Panc1 (cell line): Measurements from ENCODE around the gene HMX1. TPM values are rescaled to one million over a fixed set of nuclear protein-coding genes. Genes with fewer than 3 reads are reported as not detected.

Experiments used
- ATAC-seq: fragments of 200-7000 bp; cut with Tn5 transposase; 2 replicates; pipeline ENCODE4 v1.9.1; 2020; ENCODE audit warnings: mild to moderate bottlenecking, moderate library complexity
- BruUV-seq: library from RNA; stranded (reverse); fragments of 400-500 nt; replicated peaks from 2 replicates; lab custom pipeline; 2021; lab: Mats Ljungman, UMichigan
- CTCF ChIA-PET: fragments of 300-600 bp; sonication (Branson Sonifier 250); formaldehyde crosslinking; loops from one replicate; lab custom pipeline; 2022; ENCODE audit warnings: antibody characterized with exemption; lab: Charles Lee
- POLR2A ChIA-PET: fragments of 300-600 bp; sonication (Branson Sonifier 250); formaldehyde crosslinking; loops from one replicate; lab custom pipeline; 2022; ENCODE audit warnings: antibody characterized with exemption; lab: Charles Lee
- DNase-seq: peaks from one replicate; pipeline ENCODE4 v3.0.0-alpha.2; 2010; ENCODE audit warnings: low read depth, low spot score
- H3K27ac ChIP-seq: 2 replicates; pipeline ENCODE4 v1.5.1; 2011; ENCODE audit warnings: mild to moderate bottlenecking, low read length, inconsistent platforms
- H3K27me3 ChIP-seq: fragments of 200-500 bp; sonication (Bioruptor generic); 2 replicates; pipeline ENCODE4 v1.6.0; 2014; ENCODE audit warnings: low read length, inconsistent platforms; ENCODE audit not compliant: control insufficient read depth, insufficient read depth
- H3K36me3 ChIP-seq: fragments of 200-500 bp; sonication (Bioruptor generic); 2 replicates; pipeline ENCODE4 v1.5.1; 2014; ENCODE audit warnings: inconsistent platforms, mild to moderate bottlenecking, low read length, moderate library complexity; ENCODE audit not compliant: control insufficient read depth, insufficient read depth
- H3K4me1 ChIP-seq: 2 replicates; pipeline ENCODE4 v1.5.1; 2011; ENCODE audit warnings: inconsistent platforms, mild to moderate bottlenecking, low read length, moderate library complexity; ENCODE audit not compliant: control insufficient read depth, insufficient read depth
- H3K4me3 ChIP-seq, 2 experiments: 2 replicates each; pipeline ENCODE4 v1.5.1; 2011 to 2012; ENCODE audit warnings: low read depth in 2 of 2, low read length in 2 of 2, mild to moderate bottlenecking in 2 of 2, inconsistent platforms in 1 of 2, moderate library complexity in 1 of 2
- H3K9me3 ChIP-seq: fragments of 200-500 bp; sonication (Bioruptor generic); 2 replicates; pipeline ENCODE4 v1.5.1; 2014; ENCODE audit warnings: low read depth, mild to moderate bottlenecking, inconsistent platforms, low read length, moderate library complexity; ENCODE audit not compliant: control insufficient read depth, insufficient read depth
- CTCF ChIP-seq: fragments of 450-650 bp; IDR thresholded peaks from 2 replicates; pipeline ENCODE4 v1.5.1; 2017; ENCODE audit warnings: mild to moderate bottlenecking
- POLR2AphosphoS5 ChIP-seq: IDR thresholded peaks from 2 replicates; pipeline ENCODE4 v1.6.1; 2012; ENCODE audit warnings: mild to moderate bottlenecking, low read depth, low read length, moderate library complexity
- REST ChIP-seq, 2 experiments: IDR thresholded peaks; 2 replicates each; pipeline ENCODE4 v1.6.1; 2011 to 2012; ENCODE audit warnings: low read depth in 2 of 2, control low read depth in 1 of 2, low read length in 1 of 2, mild to moderate bottlenecking in 1 of 2, moderate library complexity in 1 of 2; ENCODE audit not compliant: insufficient read depth in 1 of 2
- SIN3A ChIP-seq: IDR thresholded peaks from 2 replicates; pipeline ENCODE4 v1.6.1; 2012; ENCODE audit warnings: low read depth, mild to moderate bottlenecking, low read length, moderate library complexity, borderline replicate concordance; ENCODE audit not compliant: insufficient read depth
- TCF7L2 ChIP-seq: IDR thresholded peaks from 2 replicates; pipeline ENCODE4 v1.6.1; 2011; ENCODE audit warnings: mild to moderate bottlenecking, low read depth, low read length, inconsistent platforms
- in situ Hi-C: cut with HindIII; loops from 2 replicates; pipeline ENCODE4 v1.10.0; 2016; ENCODE audit warnings: low sequenced_read_pairs, low pct_unique_long_range_greater_than_20kb
- intact Hi-C: fragments of 100-400 bp; cut with micrococcal nuclease; formaldehyde crosslinking; loops from one replicate; pipeline ENCODE4 v1.10.0; 2022; ENCODE audit not compliant: unreplicated experiment
- total RNA-seq: library from RNA; stranded (reverse); gene quantifications from one replicate; pipeline ENCODE4 v1.2.1, GENCODE V29; 2021; ENCODE audit not compliant: unreplicated experiment

HMX1 gene
- total RNA-seq, 1 experiment from 2014 or later, result not detected

DNA sequence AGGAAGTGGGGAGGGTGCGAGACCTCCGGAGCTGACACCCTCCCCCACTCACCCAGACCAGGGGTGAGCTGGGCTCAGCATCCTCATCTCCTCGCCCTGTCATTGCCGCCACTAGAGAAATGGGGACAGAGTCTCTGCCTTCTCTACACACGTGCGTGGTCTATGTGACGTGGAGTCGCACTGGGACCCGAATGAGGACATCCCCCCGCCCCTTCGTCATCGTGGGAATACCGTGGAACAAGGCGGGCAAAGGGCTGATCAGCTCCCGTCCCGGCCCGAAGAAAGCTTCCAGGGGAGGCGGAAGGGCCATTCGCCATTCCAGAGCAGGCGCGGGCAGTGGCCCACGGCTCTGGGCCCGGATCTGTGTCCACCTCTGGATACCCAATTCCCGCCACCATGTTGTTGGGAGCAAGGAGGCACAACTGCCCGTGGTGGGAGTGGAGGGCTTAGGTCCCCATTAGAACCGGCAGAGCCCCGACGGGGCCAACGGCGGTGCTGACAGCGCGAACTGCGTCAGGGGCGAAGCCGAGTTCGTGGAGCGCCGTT lies 12.0 kb downstream of the HMX1 start:
- Histone ChIP-seq H3K4me1 (no peaks in the 10 kb centered on the region), H3K4me3 (no peak overlapping the region), H3K9me3 (no peaks in the 10 kb centered on the region), H3K27ac (no peak overlapping the region), H3K27me3 (no peaks in the 10 kb centered on the region), H3K36me3 (no peaks in the 10 kb centered on the region)
- DNase-seq (no peak), ATAC-seq (no peak)
- no TSS peak for BruUV-seq
- in situ Hi-C loops (no loop called here), intact Hi-C loops (no loop called here)
- ChIA-PET POLR2A (no interaction called here), CTCF (no interaction called here)
- TF ChIP-seq POLR2AphosphoS5 (no peak), TCF7L2 (no peak), CTCF (no peak), REST (IDR thresholded peaks at IDR 0.05; ENCODE audit: insufficient read depth in 1 of 2, low read depth in 2 of 2, low read length in 1 of 2) (no peak), SIN3A (no peak)

DNA sequence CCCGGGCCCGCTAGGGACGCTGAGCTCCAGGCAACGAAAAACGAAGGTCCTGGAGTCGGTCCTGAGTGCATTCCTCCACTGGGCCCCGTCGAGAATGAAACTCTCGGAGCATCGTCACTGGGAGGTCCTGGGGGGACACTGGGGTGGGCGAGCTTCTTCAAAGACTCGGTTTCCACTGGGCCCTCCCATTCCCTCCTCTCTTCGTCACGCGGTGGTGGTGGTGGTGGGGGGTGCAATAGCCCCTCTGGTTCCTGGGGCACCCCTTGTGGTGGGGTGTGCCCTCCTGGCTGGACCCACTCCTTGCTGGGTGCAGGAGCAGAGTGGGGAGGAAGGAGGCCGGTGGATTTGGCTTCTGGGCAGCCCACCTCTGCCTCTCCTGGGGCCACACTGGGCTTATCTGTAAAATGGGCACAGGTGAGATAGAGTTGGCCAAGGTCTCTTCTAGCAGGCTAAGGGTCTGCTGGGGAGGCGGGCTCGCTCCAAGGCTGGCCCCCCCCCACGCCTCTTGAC lies 12.9 kb downstream of the HMX1 start:
- Histone ChIP-seq H3K27me3 (no peaks in the 10 kb centered on the region), H3K36me3 (no peaks in the 10 kb centered on the region), H3K4me3 (no peak overlapping the region), H3K9me3 (no peaks in the 10 kb centered on the region), H3K4me1 (no peaks in the 10 kb centered on the region), H3K27ac (no peak overlapping the region)
- intact Hi-C loops (no loop called here), in situ Hi-C loops (no loop called here)
- TF ChIP-seq SIN3A (no peak), REST (IDR thresholded peaks at IDR 0.05; ENCODE audit: insufficient read depth in 1 of 2, low read depth in 2 of 2, low read length in 1 of 2) (no peak), TCF7L2 (no peak), CTCF (no peak), POLR2AphosphoS5 (no peak)
- ATAC-seq, result no peak
- CTCF ChIA-PET, result no interaction called here
- BruUV-seq, result no TSS peak
- DNase-seq, result no peak
- POLR2A ChIA-PET, result no interaction called here
